Esophagus squamous epithelium (tissue), 4 donors: Measurements from ENCODE around the gene ERCC8.

Experiments used
- POLR2A ChIP-seq, 4 donors: fragments of 450-650 bp; IDR thresholded peaks; one replicate each; pipeline ENCODE4 v1.6.1; 2017; ENCODE audit warnings: antibody characterized with exemption in 4 of 4, mild to moderate bottlenecking in 4 of 4, moderate library complexity in 3 of 4
- TF ChIP-seq, protein P1 (sequence below), 6 experiments: fragments of 450-650 bp in 4 of 6; fragments of 200-600 bp in 2 of 6; sonication (generic) in 2 of 6; IDR thresholded peaks; one replicate each; pipeline ENCODE4 v1.5.1; 2016 to 2019; ENCODE audit warnings: antibody characterized with exemption in 6 of 6, mild to moderate bottlenecking in 4 of 6, moderate library complexity in 4 of 6

DNA sequence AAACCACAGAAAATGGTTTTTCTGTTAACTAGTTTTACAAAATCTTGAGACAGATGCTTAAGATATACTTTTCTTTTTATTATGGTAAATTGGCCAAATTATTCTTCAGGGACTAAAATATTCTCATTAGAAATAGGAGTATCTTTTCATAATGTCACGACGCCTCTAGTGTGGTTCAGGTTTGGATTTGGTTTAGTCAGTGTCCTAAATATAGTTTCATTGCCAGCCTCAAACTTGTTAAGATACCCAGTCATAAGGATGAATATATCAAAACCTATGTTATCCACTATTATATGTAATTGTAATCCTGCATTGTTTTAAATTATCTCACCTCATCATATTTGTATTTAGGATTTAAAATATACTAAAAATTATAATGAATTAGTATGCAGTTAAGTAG is 13.8 kb upstream of the ERCC8 start:
- TF ChIP-seq, protein P1, sequence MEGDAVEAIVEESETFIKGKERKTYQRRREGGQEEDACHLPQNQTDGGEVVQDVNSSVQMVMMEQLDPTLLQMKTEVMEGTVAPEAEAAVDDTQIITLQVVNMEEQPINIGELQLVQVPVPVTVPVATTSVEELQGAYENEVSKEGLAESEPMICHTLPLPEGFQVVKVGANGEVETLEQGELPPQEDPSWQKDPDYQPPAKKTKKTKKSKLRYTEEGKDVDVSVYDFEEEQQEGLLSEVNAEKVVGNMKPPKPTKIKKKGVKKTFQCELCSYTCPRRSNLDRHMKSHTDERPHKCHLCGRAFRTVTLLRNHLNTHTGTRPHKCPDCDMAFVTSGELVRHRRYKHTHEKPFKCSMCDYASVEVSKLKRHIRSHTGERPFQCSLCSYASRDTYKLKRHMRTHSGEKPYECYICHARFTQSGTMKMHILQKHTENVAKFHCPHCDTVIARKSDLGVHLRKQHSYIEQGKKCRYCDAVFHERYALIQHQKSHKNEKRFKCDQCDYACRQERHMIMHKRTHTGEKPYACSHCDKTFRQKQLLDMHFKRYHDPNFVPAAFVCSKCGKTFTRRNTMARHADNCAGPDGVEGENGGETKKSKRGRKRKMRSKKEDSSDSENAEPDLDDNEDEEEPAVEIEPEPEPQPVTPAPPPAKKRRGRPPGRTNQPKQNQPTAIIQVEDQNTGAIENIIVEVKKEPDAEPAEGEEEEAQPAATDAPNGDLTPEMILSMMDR (IDR thresholded peaks at IDR 0.05), result no peak
- no peak for TF ChIP-seq POLR2A (IDR thresholded peaks at IDR 0.05)
